Measurements from ENCODE around the gene CADM1.

The CADM1 gene

GRCh38 chr11:115133475-115134209 is 370.6 kb downstream of the CADM1 start:
- H3K36me3 ChIP-seq (ENCODE audit: control insufficient read depth, insufficient read depth, low read length): no peaks in the 10 kb centered on the region
- no peak overlapping the region for H3K4me3 ChIP-seq (ENCODE audit: low read depth, low read length)

GRCh38 chr11:115132436-115133228 is 371.6 kb downstream of the CADM1 start:
- Histone ChIP-seq H3K4me1 (ENCODE audit: control insufficient read depth, insufficient read depth, low read length) (no peaks in the 10 kb centered on the region), H3K9ac (ENCODE audit: low read depth, low read length) (no peak overlapping the region), H3K4me3 (ENCODE audit: low read depth, low read length) (no peak overlapping the region), H3K36me3 (ENCODE audit: control insufficient read depth, insufficient read depth, low read length) (no peaks in the 10 kb centered on the region), H3K27me3 (ENCODE audit: control insufficient read depth, insufficient read depth, low read length) (no peaks in the 10 kb centered on the region), H3K9me3 (ENCODE audit: control insufficient read depth, insufficient read depth, low read length) (no peaks in the 10 kb centered on the region)

More at GRCh38 chr11:115133475-115134209, 370.6 kb downstream of the CADM1 start:
- no peaks in the 10 kb centered on the region for H3K9me3 ChIP-seq (ENCODE audit: control insufficient read depth, insufficient read depth, low read length)
- H3K27me3 ChIP-seq (ENCODE audit: control insufficient read depth, insufficient read depth, low read length): no peaks in the 10 kb centered on the region
- no peak overlapping the region for H3K9ac ChIP-seq (ENCODE audit: low read depth, low read length)
- H3K4me1 ChIP-seq (ENCODE audit: control insufficient read depth, insufficient read depth, low read length): no peaks in the 10 kb centered on the region

- no peaks in the 10 kb centered on the region for H3K4me1 ChIP-seq (ENCODE audit: control insufficient read depth, insufficient read depth, low read length)
- H3K9me3 ChIP-seq (ENCODE audit: control insufficient read depth, insufficient read depth, low read length): no peaks in the 10 kb centered on the region
- H3K36me3 ChIP-seq (ENCODE audit: control insufficient read depth, insufficient read depth, low read length): no peaks in the 10 kb centered on the region
- H3K27me3 ChIP-seq (ENCODE audit: control insufficient read depth, insufficient read depth, low read length): no peaks in the 10 kb centered on the region
- H3K4me3 ChIP-seq (ENCODE audit: low read depth, low read length): no peak overlapping the region
- H3K9ac ChIP-seq (ENCODE audit: low read depth, low read length): no peak overlapping the region
Measured at GRCh38 chr11:115129473-115130289, 374.5 kb downstream of the CADM1 start.

GRCh38 chr11:115128226-115128625 is 376.0 kb downstream of the CADM1 start:
- no peak overlapping the region for H3K4me3 ChIP-seq (ENCODE audit: low read depth, low read length)
- H3K27me3 ChIP-seq (ENCODE audit: control insufficient read depth, insufficient read depth, low read length): no peaks in the 10 kb centered on the region
- no peak overlapping the region for H3K9ac ChIP-seq (ENCODE audit: low read depth, low read length)
- no peaks in the 10 kb centered on the region for H3K9me3 ChIP-seq (ENCODE audit: control insufficient read depth, insufficient read depth, low read length)
- no peaks in the 10 kb centered on the region for H3K4me1 ChIP-seq (ENCODE audit: control insufficient read depth, insufficient read depth, low read length)
- no peaks in the 10 kb centered on the region for H3K36me3 ChIP-seq (ENCODE audit: control insufficient read depth, insufficient read depth, low read length)

GRCh38 chr11:115127790-115128189 is 376.4 kb downstream of the CADM1 start:
- H3K9me3 ChIP-seq (ENCODE audit: control insufficient read depth, insufficient read depth, low read length): no peaks in the 10 kb centered on the region
- H3K9ac ChIP-seq (ENCODE audit: low read depth, low read length): no peak overlapping the region
- no peaks in the 10 kb centered on the region for H3K27me3 ChIP-seq (ENCODE audit: control insufficient read depth, insufficient read depth, low read length)
- no peaks in the 10 kb centered on the region for H3K4me1 ChIP-seq (ENCODE audit: control insufficient read depth, insufficient read depth, low read length)
- no peak overlapping the region for H3K4me3 ChIP-seq (ENCODE audit: low read depth, low read length)
- no peaks in the 10 kb centered on the region for H3K36me3 ChIP-seq (ENCODE audit: control insufficient read depth, insufficient read depth, low read length)

GRCh38 chr11:115126515-115127208 is 377.6 kb downstream of the CADM1 start:
- Histone ChIP-seq H3K36me3 (ENCODE audit: control insufficient read depth, insufficient read depth, low read length) (no peaks in the 10 kb centered on the region), H3K9ac (ENCODE audit: low read depth, low read length) (no peak overlapping the region), H3K4me1 (ENCODE audit: control insufficient read depth, insufficient read depth, low read length) (no peaks in the 10 kb centered on the region), H3K9me3 (ENCODE audit: control insufficient read depth, insufficient read depth, low read length) (no peaks in the 10 kb centered on the region), H3K4me3 (ENCODE audit: low read depth, low read length) (no peak overlapping the region), H3K27me3 (ENCODE audit: control insufficient read depth, insufficient read depth, low read length) (no peaks in the 10 kb centered on the region)

- H3K4me1 ChIP-seq (ENCODE audit: control insufficient read depth, insufficient read depth, low read length): no peaks in the 10 kb centered on the region
Measured at GRCh38 chr11:115126092-115126491, 378.1 kb downstream of the CADM1 start.

GRCh38 chr11:115124786-115125185 is 379.4 kb downstream of the CADM1 start:
- Histone ChIP-seq H3K36me3 (ENCODE audit: control insufficient read depth, insufficient read depth, low read length) (no peaks in the 10 kb centered on the region), H3K27me3 (ENCODE audit: control insufficient read depth, insufficient read depth, low read length) (no peaks in the 10 kb centered on the region), H3K9ac (ENCODE audit: low read depth, low read length) (no peak overlapping the region), H3K9me3 (ENCODE audit: control insufficient read depth, insufficient read depth, low read length) (no peaks in the 10 kb centered on the region), H3K4me1 (ENCODE audit: control insufficient read depth, insufficient read depth, low read length) (no peaks in the 10 kb centered on the region), H3K4me3 (ENCODE audit: low read depth, low read length) (no peak overlapping the region)

More at GRCh38 chr11:115126092-115126491, 378.1 kb downstream of the CADM1 start:
- Histone ChIP-seq H3K9ac (ENCODE audit: low read depth, low read length) (no peak overlapping the region), H3K36me3 (ENCODE audit: control insufficient read depth, insufficient read depth, low read length) (no peaks in the 10 kb centered on the region), H3K27me3 (ENCODE audit: control insufficient read depth, insufficient read depth, low read length) (no peaks in the 10 kb centered on the region), H3K4me3 (ENCODE audit: low read depth, low read length) (no peak overlapping the region), H3K9me3 (ENCODE audit: control insufficient read depth, insufficient read depth, low read length) (no peaks in the 10 kb centered on the region)

GRCh38 chr11:115123641-115124040 is 380.6 kb downstream of the CADM1 start:
- no peaks in the 10 kb centered on the region for H3K4me1 ChIP-seq (ENCODE audit: control insufficient read depth, insufficient read depth, low read length)
- H3K4me3 ChIP-seq (ENCODE audit: low read depth, low read length): no peak overlapping the region
- no peak overlapping the region for H3K9ac ChIP-seq (ENCODE audit: low read depth, low read length)

GRCh38 chr11:115122274-115122673 is 381.9 kb downstream of the CADM1 start:
- H3K4me3 ChIP-seq (ENCODE audit: low read depth, low read length): no peak overlapping the region
- no peaks in the 10 kb centered on the region for H3K36me3 ChIP-seq (ENCODE audit: control insufficient read depth, insufficient read depth, low read length)
- H3K4me1 ChIP-seq (ENCODE audit: control insufficient read depth, insufficient read depth, low read length): no peaks in the 10 kb centered on the region
- H3K9me3 ChIP-seq (ENCODE audit: control insufficient read depth, insufficient read depth, low read length): no peaks in the 10 kb centered on the region
- H3K27me3 ChIP-seq (ENCODE audit: control insufficient read depth, insufficient read depth, low read length): no peaks in the 10 kb centered on the region
- H3K9ac ChIP-seq (ENCODE audit: low read depth, low read length): no peak overlapping the region

More at GRCh38 chr11:115123641-115124040, 380.6 kb downstream of the CADM1 start:
- Histone ChIP-seq H3K27me3 (ENCODE audit: control insufficient read depth, insufficient read depth, low read length) (no peaks in the 10 kb centered on the region), H3K9me3 (ENCODE audit: control insufficient read depth, insufficient read depth, low read length) (no peaks in the 10 kb centered on the region), H3K36me3 (ENCODE audit: control insufficient read depth, insufficient read depth, low read length) (no peaks in the 10 kb centered on the region)
